Activated CD8-positive, alpha-beta memory T cell treated with anti-CD3 and anti-CD28 coated beads for 4 hours (primary cell): ENCODE measurements around the gene CRKL.
"Not testable (repeated sequence)": the region's sequence is repeated elsewhere in the genome, so short reads cannot be mapped to it uniquely, and the experiment has no call there.

ENCODE experiments used
- DNase-seq, 2 donors: peaks; one replicate each; pipeline ENCODE4 v3.0.0-alpha.2; 2020; ENCODE audit warnings: low read depth in 2 of 2

Gene CRKL, protein sequence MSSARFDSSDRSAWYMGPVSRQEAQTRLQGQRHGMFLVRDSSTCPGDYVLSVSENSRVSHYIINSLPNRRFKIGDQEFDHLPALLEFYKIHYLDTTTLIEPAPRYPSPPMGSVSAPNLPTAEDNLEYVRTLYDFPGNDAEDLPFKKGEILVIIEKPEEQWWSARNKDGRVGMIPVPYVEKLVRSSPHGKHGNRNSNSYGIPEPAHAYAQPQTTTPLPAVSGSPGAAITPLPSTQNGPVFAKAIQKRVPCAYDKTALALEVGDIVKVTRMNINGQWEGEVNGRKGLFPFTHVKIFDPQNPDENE

DNA sequence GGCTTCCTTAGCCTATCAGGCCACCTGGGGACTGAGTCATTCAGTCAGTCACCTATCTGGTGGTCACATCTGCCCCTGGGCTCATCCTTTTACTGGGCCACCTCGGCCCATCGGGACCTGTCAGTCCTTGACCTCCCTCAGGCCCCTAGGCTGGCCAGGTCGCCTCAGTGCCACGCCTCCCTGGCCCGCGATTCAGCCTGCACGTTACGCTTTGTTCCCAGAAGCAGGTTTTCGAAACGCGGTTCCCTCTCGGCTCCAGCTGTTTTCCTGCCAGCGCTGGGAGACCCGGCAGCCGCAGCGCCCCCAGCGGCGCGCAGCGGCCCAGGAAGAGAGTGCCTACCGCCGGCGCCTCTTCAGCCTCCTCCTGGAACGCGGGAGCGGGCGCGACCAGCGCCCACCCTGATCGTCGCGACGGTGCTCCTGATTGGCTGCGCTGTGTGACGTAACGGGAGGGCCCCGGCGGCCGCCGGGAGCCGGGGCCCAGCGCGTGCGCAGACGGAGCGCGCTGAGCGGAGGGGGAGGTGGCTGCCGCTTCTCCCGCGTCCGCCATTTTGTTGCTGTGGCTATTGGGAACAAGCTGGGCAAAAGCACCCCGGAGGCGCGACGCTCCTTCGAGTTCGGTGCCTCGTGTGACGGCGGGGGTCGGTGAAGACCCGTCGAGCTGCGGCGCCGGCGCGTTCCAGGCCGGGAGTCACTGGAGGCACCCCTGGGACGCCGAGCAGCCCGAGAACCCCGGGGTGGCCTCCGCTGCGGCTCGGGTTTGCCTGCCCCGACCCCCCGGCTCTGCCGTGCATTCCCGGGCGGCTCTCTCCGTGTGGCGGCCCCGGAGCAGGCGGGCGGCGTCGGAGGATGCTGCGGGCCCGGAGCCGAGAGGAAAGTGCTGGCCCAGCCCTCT, at the start of gene CRKL:
CRKL (plus strand) TSS at position 492 of the 895 bp plus-strand sequence. CDS start 528 bp downstream, outside the sequence.
- peak; percentile 91 to 93 for DNase-seq

DNA sequence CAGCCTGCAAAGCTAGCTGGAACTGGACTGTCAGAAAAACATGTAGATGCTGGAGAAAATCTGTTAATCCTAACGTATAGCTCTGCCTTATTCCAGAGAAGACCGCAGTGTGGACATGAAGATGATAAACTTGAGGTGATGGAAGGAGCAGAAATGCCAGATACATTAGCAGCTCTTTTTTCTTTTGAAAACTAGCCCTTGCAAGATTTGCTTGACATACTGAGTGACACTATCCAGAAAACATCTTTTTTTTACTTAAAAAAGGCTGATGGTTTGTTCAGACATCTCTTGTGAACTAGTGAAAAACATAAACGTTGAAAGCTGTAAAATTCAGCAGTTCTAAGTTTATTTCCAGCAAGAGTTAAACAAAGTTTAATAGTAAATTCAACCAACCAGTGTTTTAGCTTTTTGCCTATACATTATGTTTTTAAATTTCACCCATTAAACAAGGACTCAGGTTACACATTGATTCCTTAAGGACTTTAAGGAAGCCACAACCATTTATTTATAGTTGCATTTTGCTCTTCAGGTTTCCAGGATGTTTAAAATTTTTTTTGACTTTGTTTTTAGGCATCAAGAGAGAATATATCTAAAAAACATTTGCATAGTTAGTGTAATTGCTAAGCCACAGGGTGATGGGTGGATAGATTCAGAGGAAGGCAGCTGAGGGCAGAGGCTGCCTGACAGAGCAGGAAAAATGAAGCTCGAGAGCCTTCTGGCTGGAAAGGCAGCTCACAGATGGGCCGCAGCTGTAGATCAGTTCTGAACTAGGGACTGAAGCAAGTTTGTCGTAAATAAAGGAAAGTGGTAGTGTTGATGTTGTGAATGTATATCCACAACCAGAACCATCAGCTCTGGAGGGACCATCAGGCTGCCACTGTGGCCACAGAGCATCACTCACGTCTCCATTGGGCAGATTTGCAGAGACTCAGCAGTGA, 48.9 kb upstream of the CRKL start:
- no peak for DNase-seq

DNA sequence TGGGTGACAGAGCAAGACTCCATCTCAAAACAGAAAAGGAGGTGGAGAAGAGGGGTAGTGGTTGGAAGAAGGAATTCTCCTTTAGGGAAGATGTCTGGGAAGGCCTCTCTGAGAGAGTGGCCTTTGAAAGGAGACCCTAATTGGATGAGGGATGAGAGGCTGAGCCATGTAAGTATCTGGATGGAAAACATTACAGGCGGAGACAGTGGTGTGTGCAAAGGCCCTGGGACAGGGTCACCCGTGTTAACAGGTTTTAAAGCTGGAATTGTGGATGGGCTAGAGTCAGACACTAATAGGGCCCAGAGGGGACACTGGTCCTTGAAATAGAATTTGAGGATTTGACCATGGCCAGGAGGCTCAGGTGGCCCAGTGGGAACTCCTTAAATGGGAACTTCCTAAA, 48.0 kb upstream of the CRKL start:
- no peak for DNase-seq

DNA sequence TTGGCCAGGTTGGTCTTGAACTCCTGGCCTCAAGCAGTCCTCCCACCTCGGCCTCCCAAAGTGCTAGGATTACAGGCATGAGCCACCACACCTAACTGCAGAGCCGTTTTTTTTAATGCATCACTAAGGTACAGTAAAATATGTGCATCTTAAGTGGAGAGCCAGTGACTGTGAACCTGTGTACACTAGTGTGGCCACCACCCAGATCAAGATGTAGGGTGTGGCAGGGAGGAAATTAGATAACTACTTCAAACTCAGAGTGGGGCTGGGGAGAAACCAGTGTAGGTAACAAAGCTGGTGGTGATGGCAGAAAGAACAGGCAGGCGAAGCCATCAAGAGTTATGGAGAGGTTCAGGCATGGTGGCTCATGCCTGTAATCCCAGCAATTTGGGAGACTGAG, 44.0 kb upstream of the CRKL start:
- no peak for DNase-seq

DNA sequence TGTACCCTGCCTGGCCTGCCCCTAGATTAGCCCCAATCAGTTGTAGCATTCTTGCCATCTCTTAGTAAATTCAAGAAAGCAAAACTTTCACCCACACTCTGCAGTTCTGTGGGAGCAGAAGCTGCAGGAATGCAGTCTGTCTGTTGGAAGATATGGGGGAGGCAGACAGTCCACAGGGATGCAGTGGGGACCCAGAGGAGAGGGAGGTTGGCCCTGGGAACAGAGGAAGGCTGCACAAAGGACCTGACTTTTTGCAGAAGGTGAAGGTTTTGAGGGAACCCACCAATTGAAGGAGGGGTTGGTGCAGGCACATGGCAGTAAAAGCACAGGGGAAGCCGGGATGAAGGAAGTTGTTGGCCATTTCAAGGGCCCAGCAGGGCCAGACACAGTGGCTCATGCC, 41.9 kb upstream of the CRKL start:
- no peak for DNase-seq

DNA sequence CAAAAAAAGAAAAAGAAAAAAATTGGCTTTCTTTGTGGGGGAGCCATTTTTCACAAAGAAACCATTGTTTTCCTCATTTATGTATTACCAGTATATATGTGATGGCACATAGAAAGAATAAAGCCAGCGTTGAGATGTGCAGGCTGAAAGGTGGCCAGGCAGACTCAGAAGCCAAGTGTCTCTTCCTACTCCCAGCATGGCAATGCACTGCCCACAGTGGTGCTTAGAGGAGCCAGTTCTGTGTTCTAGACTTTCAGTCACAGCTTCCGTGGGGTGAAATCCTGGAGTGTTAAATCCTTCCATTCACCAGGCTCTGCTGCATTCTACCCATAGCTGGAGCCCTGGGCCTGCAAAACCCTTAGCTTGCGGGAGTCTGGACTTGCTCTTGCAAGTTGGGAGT, 39.5 kb upstream of the CRKL start:
- DNase-seq, result no peak

DNA sequence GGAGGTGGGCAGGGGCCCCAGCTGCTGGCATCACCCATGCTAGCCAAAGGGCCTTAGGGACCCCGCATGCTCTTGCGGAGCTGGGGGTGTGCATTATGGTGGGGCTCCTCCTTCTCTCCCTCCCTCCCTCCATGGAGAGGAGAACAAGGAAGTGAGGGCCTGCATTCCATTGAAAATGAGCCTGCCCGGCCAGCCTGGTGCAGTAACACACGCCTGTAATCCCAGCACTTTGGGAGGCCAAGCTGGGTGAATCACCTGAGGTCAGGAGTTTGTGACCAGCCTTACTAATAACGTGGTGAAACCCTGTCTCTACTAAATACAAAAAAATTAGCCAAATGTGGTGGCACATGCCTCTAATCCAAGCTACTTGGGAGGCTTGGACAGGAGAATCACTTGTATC, 36.0 kb upstream of the CRKL start:
- DNase-seq, result no peak

DNA sequence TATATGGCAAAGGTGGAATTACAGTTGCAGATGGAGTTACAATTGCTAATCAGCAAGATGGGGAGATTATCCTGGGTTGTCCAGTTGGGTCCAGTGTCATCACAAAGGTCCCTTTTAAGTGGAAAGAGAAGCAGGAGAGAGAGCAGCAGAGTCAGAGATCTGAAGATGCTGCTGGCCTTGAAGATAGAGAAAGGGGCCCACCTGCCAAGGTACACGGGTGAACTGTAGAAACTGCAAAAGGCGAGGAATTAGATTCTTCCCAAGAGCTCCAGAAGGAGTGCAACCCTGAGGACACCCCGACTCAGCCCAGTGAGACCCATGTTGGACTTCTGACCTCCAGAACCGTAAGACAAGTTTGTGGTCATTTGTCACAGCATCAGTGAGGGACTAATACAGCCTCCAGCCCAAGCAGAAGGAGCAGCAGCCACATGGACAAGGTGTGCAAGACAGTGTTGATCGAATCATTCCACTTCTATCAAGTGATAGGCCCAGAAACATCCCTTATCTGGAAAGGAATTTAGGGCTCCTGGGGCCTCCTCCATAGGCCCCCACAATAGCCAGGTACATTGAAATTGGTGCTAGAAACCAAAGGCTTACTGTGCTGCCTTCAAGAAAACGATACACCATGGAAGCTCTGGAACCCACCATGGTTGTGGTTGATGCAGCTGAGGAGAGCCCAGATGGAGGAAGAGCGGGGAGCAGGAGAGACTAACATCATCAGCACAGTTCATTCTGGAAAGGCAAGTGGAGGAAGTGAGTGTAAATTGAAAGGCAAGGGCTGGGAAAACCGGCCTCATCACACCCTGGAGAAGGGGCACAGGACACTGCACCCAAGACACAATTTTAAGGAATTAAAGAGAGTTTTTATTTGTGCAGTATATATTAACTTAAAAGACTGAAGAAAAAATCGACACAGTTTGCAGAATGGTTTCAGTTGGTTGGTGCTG, 35.1 kb upstream of the CRKL start:
- no peak for DNase-seq

DNA sequence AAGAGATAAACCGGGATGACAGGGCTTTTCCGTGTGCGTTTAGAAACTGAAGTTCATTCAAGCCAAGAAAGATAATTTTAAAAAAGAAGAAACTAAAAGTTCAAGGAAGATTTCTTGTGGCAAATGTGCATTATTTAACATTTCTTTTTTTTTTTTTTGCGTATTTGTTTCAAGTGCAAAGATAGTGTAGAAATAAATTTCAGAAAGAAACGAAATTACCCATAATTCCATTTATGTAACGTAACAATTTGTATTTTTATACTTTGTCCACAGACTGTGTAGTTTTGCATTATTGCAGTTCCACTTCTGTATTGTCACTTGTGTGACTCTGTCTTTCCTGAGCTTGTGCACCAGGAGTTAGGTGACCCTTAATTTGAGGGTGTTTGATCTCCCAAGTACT, 34.4 kb upstream of the CRKL start:
- no peak for DNase-seq

DNA sequence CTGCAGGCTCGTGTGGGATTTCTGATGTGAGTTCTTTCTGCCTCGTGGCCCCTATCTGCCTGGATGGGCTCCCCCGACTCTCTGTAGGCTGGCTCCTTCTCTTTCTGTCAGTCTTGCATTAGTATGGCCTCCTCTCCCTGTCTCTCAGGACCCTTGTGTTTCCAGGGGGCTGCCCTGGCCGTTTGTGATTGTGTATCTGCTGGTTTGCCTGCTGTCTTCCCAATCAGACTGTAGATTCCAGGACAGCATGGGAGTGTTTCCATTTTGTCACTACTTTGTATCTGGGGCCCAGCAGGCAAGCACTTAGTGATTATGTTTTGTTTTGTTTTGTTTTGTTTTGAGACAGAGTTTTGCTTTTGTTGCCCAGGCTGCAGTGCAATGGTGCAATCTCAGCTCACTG, 32.8 kb upstream of the CRKL start:
- no peak for DNase-seq

DNA sequence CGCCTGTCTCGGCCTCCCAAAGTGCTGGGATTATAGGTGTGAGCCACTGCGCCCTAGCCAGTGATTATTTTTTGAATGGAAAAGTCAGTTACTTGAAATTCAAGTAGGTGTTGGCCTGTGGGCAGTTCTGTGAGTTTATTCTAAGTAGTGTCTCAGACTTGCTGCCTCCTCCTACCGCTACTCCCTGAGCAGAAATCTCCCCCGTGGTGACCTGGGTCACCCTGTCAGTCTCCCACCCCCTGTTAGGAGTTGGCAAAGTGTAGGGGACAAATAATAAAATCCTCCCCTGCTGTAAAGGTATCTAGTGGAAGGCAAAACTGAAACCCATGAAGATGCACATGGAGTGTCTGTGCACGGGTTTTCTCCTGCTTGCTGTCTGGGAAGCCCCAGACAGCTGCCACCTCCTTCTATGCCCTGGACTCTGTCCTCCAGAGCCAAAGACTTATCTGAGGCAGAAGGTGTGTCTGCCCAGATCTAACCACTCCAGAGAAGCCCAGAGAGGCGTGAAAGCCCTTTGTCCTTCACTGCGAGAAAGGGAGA, 32.1 kb upstream of the CRKL start:
- no peak for DNase-seq

DNA sequence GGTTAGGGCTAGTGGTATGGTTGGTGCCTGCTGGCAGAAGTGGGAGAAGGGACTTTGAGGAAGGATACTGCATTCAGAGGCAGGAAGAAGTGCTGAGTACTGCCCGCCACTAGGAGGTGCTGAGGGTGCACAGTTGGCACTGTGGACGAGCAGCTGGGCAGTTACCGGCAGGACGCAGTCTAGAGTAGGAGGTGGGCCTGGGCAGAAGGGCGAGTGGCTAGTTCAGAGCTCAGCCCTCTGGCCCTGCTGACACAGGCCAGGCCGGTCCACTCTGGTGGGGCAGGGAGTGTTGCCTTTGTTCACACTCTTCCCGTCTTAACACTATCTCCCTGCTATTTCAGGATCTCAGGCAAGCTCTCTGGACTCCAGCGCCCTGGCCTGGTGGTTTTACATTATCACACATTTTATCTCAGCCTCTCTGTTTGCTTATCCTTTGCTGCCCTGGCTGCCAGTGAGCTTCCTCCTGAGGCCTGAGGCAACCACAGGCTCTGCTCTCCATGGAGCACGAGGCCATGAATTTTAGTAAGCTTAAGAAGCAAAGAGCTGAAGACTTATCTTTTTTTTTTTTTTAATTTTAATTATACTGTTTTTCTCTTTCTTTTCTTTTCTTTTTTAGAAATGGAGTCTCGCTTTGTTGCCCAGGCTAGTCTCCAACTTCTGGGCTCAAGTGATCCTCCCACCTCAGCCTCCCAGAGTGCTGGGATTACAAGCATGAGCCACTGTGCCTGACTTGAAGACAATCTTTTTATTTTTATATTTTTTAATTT, 31.5 kb upstream of the CRKL start:
- no peak for DNase-seq

DNA sequence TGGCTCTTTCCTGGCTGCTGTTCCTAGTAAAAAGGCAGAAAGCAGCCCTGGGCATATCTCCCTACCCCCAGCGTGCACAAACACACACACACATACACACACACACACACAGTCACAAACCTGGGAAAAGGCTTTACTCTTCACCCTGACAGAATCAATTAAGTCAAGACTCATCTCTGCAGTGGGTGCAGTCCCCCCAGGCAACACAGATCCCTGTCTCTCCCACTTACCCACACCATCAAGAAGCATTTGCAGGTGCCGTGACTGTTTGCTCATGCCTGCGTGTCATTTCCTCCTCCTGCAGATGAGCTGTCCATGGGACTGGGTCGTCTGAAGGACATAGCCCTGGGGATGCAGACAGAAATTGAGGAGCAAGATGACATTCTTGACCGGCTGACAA, 29.8 kb upstream of the CRKL start:
- no peak for DNase-seq

DNA sequence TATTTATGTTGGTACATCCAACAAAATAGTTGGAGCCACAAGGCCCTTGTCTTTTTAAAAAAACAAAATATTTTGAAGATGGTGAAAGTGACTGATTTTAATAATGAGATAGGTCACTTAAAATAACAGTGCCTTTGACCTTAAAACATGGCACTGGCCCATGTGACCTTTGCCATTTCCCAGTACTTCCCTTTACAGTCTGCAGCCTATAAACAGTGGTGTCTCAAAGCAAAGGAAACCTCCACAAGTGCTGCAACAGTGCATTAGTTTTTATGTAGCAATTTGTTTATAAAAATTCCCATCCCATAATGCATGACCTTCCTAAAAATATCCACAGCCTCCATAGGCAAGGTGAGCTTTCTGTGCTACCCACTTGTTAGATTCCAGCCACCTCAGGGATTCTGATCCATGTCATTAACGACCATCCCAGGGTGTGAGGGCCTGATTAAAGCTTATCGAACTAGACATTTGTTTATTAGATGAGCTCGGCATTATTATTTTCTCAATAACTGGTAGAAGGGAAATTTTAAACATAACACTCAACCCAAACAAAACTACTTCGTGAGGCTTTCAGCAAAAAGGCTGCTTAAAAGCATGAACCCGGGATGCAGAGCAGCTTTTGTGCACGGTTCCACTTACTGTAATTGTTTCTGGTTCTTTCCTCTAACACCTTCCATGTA, 28.0 kb upstream of the CRKL start:
- DNase-seq, result no peak

DNA sequence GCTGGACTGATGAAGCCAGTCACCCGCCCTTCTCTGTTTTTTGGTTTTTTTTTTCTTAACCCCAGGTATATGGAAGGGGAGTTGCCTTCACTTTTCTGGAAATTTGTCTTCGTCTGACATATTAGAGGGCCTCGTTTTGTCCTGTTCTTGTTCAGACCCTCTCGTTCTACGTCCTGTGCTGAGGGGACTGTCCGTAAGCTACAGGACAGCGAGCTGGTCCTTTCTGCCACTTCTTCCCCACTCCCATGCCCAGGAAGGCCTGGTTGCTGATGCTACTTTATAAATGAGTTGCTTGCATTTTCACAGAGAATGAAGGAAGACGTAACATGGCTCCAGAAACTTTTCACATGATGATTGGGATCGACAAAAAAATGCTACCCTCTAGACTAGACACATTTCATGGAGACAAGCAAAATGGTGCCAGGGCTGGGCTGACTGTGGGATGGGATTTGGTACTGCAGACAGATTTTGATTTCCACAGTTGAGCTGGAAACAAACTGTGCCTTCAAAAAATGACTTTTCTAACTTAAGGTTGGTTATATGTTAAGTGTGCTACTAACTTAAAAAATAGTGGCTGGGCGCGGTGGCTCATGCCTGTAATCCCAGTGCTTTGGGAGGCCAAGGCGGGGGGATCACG, 27.2 kb upstream of the CRKL start:
- no peak for DNase-seq

DNA sequence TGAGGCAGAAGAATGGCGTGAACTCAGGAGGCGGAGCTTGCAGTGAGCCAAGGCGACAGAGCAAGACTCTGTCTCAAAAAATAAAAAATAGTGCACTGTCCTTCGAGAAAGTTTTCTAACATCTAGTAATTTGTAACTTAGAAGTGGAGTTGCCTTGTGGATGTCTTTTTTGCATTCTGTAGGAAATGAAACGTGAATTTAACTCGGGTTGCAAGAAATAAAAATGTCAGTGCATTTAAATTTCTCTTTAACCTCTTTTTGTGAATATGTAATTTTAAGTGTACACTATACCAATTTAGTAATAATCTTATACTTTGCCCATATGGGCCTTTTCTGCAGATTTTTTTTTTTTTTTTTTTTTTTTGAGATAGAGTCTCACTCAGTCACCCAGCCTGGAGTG, 26.2 kb upstream of the CRKL start:
- no peak for DNase-seq

DNA sequence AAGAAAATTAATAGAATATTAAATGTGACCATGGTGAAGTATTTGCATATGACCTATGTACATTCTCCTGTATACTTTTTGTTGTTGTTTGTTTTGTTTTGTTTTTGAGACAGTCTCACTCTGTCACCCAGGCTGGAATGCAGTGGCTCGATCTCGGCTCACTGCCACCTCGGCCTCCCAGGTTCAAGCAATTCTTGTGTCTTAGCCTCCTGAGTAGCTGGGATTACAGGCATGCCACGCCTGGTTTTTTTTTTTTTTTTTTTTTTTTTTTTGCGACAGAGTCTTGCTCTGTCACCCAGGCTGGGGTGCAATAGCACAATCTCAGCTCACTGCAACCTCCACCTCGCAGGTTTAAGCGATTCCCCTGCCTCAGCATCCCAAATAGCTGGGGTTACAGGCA, 19.5 kb upstream of the CRKL start:
- DNase-seq, result not testable (repeated sequence)

DNA sequence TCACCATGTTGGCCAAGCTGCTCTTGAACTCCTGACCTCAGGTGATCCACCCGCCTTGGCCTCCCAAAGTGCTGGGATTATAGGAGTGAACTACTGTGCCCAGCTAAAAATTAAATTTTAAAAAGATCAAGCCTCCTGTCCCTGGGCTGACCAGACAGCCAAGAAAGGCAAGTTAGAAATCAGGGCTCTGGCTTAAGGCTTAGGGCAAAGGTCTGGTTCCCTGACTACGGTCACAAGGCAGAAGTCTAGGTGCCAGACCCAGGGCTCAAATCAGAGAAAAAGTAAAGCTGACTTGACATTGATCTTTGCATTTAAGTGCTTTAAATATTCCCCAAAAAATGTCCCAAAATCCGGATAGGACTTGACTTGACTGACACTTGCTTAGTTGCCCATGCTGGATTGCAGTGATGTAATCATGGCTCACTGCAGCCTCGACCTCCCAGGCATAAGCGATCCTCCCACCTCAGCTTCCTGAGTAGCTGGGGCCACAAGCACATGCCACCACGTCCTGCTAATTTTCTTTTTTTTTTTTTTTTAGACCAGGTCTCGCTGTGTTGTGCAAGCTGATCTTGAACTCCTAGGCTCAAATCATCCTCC, 17.3 kb upstream of the CRKL start:
- DNase-seq, result no peak
